ENCODE measurements around the gene PSME2. TPM values are rescaled to one million over a fixed set of nuclear protein-coding genes. Genes with fewer than 3 reads are reported as not detected.

Gene PSME2, protein sequence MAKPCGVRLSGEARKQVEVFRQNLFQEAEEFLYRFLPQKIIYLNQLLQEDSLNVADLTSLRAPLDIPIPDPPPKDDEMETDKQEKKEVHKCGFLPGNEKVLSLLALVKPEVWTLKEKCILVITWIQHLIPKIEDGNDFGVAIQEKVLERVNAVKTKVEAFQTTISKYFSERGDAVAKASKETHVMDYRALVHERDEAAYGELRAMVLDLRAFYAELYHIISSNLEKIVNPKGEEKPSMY
- 69.1 and 73.3 TPM in 2 replicates for polyA plus RNA-seq
- 12.2 and 13.9 TPM in 2 replicates for polyA minus RNA-seq

- Histone ChIP-seq H3K9me2 (ENCODE audit: insufficient read depth, low read length) (no peaks in the 10 kb centered on the region), H3K9me3 (ENCODE audit: low read length) (no peaks in the 10 kb centered on the region), H3K36me3 (ENCODE audit: insufficient read depth, low read length) (no peaks in the 10 kb centered on the region), H3K79me2 (replicated peaks; ENCODE audit: insufficient read depth, low read length) (peaks cover 9% of the 10 kb centered on the region), H4K20me1 (ENCODE audit: insufficient read depth) (no peaks in the 10 kb centered on the region), H3K27me3 (ENCODE audit: insufficient read depth, low read depth, low read length) (no peaks in the 10 kb centered on the region), H3K9ac (ENCODE audit: low read length) (peak within 1 kb of the TSS; percentile 79), H3K4me2 (ENCODE audit: low read length) (peak within 1 kb of the TSS; percentile 84), H2AFZ (ENCODE audit: low read depth, low read length) (peak within 1 kb of the TSS; percentile 95), H3K4me3 (ENCODE audit: low read length) (peak within 1 kb of the TSS; percentile 97), H3K27ac (ENCODE audit: low read length) (peak within 1 kb of the TSS; percentile 79), H3F3A (ENCODE audit: insufficient read depth, low read length, poor library complexity, severe bottlenecking) (peaks cover 3% of the 10 kb centered on the region)
- TF ChIP-seq MXI1 (conservative IDR thresholded peaks at IDR 0.05; ENCODE audit: poor library complexity, severe bottlenecking), result peak; percentile 47
- TF ChIP-seq, protein P1, sequence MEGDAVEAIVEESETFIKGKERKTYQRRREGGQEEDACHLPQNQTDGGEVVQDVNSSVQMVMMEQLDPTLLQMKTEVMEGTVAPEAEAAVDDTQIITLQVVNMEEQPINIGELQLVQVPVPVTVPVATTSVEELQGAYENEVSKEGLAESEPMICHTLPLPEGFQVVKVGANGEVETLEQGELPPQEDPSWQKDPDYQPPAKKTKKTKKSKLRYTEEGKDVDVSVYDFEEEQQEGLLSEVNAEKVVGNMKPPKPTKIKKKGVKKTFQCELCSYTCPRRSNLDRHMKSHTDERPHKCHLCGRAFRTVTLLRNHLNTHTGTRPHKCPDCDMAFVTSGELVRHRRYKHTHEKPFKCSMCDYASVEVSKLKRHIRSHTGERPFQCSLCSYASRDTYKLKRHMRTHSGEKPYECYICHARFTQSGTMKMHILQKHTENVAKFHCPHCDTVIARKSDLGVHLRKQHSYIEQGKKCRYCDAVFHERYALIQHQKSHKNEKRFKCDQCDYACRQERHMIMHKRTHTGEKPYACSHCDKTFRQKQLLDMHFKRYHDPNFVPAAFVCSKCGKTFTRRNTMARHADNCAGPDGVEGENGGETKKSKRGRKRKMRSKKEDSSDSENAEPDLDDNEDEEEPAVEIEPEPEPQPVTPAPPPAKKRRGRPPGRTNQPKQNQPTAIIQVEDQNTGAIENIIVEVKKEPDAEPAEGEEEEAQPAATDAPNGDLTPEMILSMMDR (IDR thresholded peaks at IDR 0.05; ENCODE audit: poor library complexity, severe bottlenecking), result no peak
- peak; percentile 32 for TF ChIP-seq TAF1 (IDR thresholded peaks at IDR 0.05; ENCODE audit: low read depth)
These were observed at the start of gene PSME2 for GRCh38 chr14:24146453-24146977. TSS of gene PSME2 (minus strand) at chr14:24146610. CDS start at chr14:24146581, 29 bp downstream.

DNA sequence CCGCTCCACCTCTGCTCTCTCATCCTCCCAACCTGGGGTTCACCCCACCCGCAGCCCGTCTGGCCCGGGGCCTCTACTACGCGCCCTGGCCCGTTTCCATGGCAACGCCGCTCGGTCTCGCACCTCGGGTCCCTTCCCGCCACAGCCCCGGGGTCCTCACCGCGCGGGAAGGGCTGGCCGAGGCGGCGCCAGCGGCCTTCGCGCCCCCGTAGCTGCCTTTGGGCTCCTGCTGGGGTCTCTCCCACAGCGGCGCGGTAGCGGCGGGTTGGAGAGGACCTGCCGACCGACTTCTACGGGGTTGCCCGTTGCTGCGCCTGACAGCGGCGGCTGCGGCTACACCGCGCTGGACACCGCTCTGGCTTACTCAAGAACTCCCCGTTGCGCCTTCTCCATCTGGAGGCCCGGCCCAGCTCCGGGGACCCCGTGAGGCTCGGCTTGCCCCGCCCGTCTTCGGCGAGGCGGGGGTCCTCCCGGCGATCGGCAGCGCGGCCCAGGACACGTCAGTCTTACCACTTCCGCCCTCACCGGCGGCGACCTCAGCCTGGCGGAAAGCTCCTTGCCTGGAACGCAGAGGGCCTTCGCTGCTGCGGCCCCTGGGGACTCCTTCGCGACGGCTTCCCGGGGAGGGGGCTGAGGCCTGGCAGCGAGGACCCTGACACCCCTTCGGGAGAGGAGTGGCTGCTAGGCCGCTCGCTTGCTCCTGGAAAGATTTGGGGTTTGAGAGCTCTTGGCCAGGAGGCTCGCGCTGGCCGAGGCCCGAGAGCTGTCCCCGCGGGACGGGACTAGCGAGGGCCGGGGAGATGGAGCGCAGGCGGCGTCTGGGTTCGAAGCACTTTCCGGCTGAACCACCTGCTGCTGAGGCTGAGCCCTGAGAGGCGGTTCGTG, 49.0 kb upstream of the PSME2 start, which contains the start of gene TM9SF1:
Gene TM9SF1, minus strand, starts transcription at position 256 of the 885 bp plus-strand sequence. CDS start 422 bp downstream, outside the sequence.
- Histone ChIP-seq H3K4me3 (ENCODE audit: low read length) (peak within 1 kb of the TSS; percentile 92), H3K9me2 (ENCODE audit: insufficient read depth, low read length) (no peaks in the 10 kb centered on the region), H3K27me3 (ENCODE audit: insufficient read depth, low read depth, low read length) (no peaks in the 10 kb centered on the region), H3K9me3 (ENCODE audit: low read length) (no peaks in the 10 kb centered on the region), H3K9ac (ENCODE audit: low read length) (peak within 1 kb of the TSS; percentile 93), H3K36me3 (ENCODE audit: insufficient read depth, low read length) (no peaks in the 10 kb centered on the region), H3K27ac (ENCODE audit: low read length) (peak within 1 kb of the TSS; percentile 92), H4K20me1 (ENCODE audit: insufficient read depth) (no peaks in the 10 kb centered on the region), H3K4me2 (ENCODE audit: low read length) (peak within 1 kb of the TSS; percentile 76), H2AFZ (ENCODE audit: low read depth, low read length) (peak within 1 kb of the TSS; percentile 73), H3F3A (ENCODE audit: insufficient read depth, low read length, poor library complexity, severe bottlenecking) (no peaks in the 10 kb centered on the region), H3K79me2 (replicated peaks; ENCODE audit: insufficient read depth, low read length) (peaks cover 3% of the 10 kb centered on the region)
- TF ChIP-seq, protein P2, sequence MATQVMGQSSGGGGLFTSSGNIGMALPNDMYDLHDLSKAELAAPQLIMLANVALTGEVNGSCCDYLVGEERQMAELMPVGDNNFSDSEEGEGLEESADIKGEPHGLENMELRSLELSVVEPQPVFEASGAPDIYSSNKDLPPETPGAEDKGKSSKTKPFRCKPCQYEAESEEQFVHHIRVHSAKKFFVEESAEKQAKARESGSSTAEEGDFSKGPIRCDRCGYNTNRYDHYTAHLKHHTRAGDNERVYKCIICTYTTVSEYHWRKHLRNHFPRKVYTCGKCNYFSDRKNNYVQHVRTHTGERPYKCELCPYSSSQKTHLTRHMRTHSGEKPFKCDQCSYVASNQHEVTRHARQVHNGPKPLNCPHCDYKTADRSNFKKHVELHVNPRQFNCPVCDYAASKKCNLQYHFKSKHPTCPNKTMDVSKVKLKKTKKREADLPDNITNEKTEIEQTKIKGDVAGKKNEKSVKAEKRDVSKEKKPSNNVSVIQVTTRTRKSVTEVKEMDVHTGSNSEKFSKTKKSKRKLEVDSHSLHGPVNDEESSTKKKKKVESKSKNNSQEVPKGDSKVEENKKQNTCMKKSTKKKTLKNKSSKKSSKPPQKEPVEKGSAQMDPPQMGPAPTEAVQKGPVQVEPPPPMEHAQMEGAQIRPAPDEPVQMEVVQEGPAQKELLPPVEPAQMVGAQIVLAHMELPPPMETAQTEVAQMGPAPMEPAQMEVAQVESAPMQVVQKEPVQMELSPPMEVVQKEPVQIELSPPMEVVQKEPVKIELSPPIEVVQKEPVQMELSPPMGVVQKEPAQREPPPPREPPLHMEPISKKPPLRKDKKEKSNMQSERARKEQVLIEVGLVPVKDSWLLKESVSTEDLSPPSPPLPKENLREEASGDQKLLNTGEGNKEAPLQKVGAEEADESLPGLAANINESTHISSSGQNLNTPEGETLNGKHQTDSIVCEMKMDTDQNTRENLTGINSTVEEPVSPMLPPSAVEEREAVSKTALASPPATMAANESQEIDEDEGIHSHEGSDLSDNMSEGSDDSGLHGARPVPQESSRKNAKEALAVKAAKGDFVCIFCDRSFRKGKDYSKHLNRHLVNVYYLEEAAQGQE (IDR thresholded peaks at IDR 0.05; ENCODE audit: borderline replicate concordance), result peak; percentile 12
- TF ChIP-seq TAF1 (IDR thresholded peaks at IDR 0.05; ENCODE audit: low read depth), result peak; percentile 70
- TF ChIP-seq SMC3 (conservative IDR thresholded peaks at IDR 0.05; ENCODE audit: poor library complexity), result peak; percentile 38
- no peak for TF ChIP-seq EZH2 (IDR thresholded peaks at IDR 0.05; ENCODE audit: borderline replicate concordance, insufficient read depth, low read length, poor library complexity, severe bottlenecking)
- TF ChIP-seq POLR2AphosphoS5 (IDR thresholded peaks at IDR 0.05), result peak; percentile 77
- TF ChIP-seq, protein P1 (IDR thresholded peaks at IDR 0.05; ENCODE audit: poor library complexity, severe bottlenecking), result no peak
- peak; percentile 71 for TF ChIP-seq MXI1 (conservative IDR thresholded peaks at IDR 0.05; ENCODE audit: poor library complexity, severe bottlenecking)
- TF ChIP-seq EP300 (conservative IDR thresholded peaks at IDR 0.05; ENCODE audit: poor library complexity, severe bottlenecking), result peak; percentile 57
- no peak for TF ChIP-seq RAD21 (conservative IDR thresholded peaks at IDR 0.05)

All from neural cell (in vitro differentiated cells).